Fibroblast of lung (primary cell): ENCODE results near the gene LRP1-AS. TPM values are rescaled to one million over a fixed set of nuclear protein-coding genes. Genes with fewer than 3 reads are reported as not detected.

Experiments
- DNase-seq, 2 donors: peaks; one replicate each; pipeline versions ENCODE4 v3.0.0 to v3.0.0-alpha.2; 2010; ENCODE audit warnings: low read depth in 2 of 2
- H2AFZ ChIP-seq: 2 replicates; pipeline ENCODE4 v1.5.1; 2012; ENCODE audit warnings: low read length, control low read depth, inconsistent platforms
- H3K27ac ChIP-seq: 2 replicates; pipeline ENCODE4 v1.5.1; 2011; ENCODE audit warnings: low read length, control low read depth; ENCODE audit not compliant: insufficient read depth
- H3K27me3 ChIP-seq: 2 replicates; pipeline ENCODE4 v1.5.1; 2011; ENCODE audit warnings: mild to moderate bottlenecking, low read length; ENCODE audit not compliant: control insufficient read depth, insufficient read depth
- H3K36me3 ChIP-seq: 2 replicates; pipeline ENCODE4 v1.5.1; 2011; ENCODE audit warnings: low read length; ENCODE audit not compliant: control insufficient read depth, insufficient read depth
- H3K4me1 ChIP-seq: 2 replicates; pipeline ENCODE4 v1.5.1; 2011; ENCODE audit warnings: low read length; ENCODE audit not compliant: control insufficient read depth, insufficient read depth; ENCODE audit errors: extremely low read depth
- H3K4me2 ChIP-seq: 2 replicates; pipeline ENCODE4 v1.5.1; 2011; ENCODE audit warnings: low read length, control low read depth; ENCODE audit not compliant: insufficient read depth; ENCODE audit errors: extremely low read depth
- H3K4me3 ChIP-seq, 4 experiments: fragments of 200-600 bp in 1 of 4; sonication (generic) in 1 of 4; replicated peaks in 1 of 4; 2 replicates each; pipeline ENCODE4 v1.5.1; 2011 to 2016; ENCODE audit warnings: low read length in 4 of 4, low read depth in 3 of 4, mild to moderate bottlenecking in 3 of 4, control low read depth in 2 of 4, inconsistent platforms in 1 of 4, mixed read lengths in 1 of 4; ENCODE audit not compliant: insufficient read depth in 1 of 4; ENCODE audit errors: control extremely low read depth in 1 of 4
- H3K79me2 ChIP-seq: 2 replicates; pipeline ENCODE4 v1.5.1; 2012; ENCODE audit warnings: mild to moderate bottlenecking, low read length, inconsistent platforms; ENCODE audit not compliant: control insufficient read depth, insufficient read depth
- H3K9ac ChIP-seq: 2 replicates; pipeline ENCODE4 v1.5.1; 2011; ENCODE audit warnings: mild to moderate bottlenecking, low read length, control low read depth; ENCODE audit not compliant: insufficient read depth
- H3K9me3 ChIP-seq: 2 replicates; pipeline ENCODE4 v1.5.1; 2012; ENCODE audit warnings: low read depth, low read length; ENCODE audit not compliant: control insufficient read depth, insufficient read depth
- H4K20me1 ChIP-seq: 2 replicates; pipeline ENCODE4 v1.5.1; 2011; ENCODE audit warnings: low read length; ENCODE audit not compliant: control insufficient read depth, insufficient read depth; ENCODE audit errors: extremely low read depth
- EZH2 ChIP-seq: IDR thresholded peaks from 2 replicates; pipeline ENCODE4 v1.5.1; 2012; ENCODE audit warnings: low read length, control low read depth, mild to moderate bottlenecking; ENCODE audit errors: missing control alignments
- polyA plus RNA-seq, 2 donors: library from polyadenylated mRNA; depleted of rRNA in 1 of 2; stranded (reverse) in 1 of 2; unstranded in 1 of 2; fragments of >200 nt; gene quantifications; 2 replicates each; pipeline ENCODE4 v1.2.1, GENCODE V29; 2011 to 2012; ENCODE audit warnings: missing spikeins in 1 of 2
- total RNA-seq: library from RNA; depleted of rRNA; stranded (reverse); fragments of >200 nt; gene quantifications from 2 replicates; pipeline ENCODE4 v1.2.1, GENCODE V29; 2014
- TF ChIP-seq, protein P1 (sequence below), 2 donors: IDR thresholded peaks in 1 of 2; conservative IDR thresholded peaks in 1 of 2; 1 replicate in 1 of 2; 2 replicates in 1 of 2; pipeline ENCODE4 v1.5.1; 2011 to 2012; ENCODE audit warnings: low read length in 2 of 2, control low read depth in 1 of 2, inconsistent platforms in 1 of 2, low read depth in 1 of 2, mild to moderate bottlenecking in 1 of 2

The LRP1-AS gene
- total and polyA plus RNA-seq, 2 donors (not counting 1 experiment from before 2014, with no cell fraction given) = not detected

DNA sequence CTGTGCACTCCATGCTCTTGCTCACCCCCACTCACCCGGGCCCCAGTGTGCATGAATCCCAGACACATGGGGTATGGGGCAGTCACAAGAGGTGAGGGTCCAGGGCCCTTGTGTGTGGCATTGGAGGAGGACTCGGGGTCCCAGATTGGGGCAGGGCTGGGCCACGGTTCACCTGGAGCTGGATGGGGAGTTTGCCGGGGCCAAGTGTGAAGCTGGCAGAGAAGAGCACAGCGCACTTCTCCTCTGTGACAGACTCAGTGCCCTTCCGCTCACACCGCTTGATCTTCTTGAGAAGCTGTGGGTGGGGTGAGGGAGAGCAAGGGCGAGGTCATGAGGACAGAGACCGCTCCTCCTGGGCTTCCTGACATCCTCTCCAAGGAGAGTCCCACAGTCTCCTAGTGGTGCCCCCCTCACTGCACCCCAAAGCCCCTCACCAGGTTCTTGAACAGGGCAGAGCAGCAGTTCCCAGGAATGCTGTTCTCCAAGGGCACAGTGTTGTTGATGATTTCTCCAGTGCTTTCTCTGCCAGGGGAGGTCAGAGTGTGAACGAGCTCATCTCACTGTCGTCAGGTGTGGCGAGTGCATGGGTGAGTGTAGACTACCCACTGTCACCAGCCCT, 43.0 kb downstream of the LRP1-AS start:
- peaks cover 29% of the 10 kb centered on the region for H3K36me3 ChIP-seq
- H3K27ac ChIP-seq = no peak overlapping the region
- no peak overlapping the region for H2AFZ ChIP-seq

DNA sequence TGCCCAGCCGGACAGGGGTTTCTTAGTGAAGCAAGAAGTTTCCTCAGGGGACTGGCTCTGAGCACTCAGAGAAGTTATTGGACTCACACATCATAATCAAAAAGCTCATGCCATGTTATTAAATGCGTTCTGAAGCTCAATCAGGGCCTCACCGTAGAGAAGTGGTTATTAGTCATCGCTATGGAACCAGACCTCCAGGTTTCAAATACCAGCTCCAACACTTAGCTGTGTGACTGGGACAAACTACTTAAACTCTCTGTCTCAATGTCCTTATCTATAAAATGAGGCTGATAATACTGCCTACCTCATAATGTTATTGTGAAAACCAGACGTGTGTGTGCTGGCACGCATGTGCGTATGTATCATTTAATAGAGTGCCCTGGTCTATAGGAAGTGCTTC, 43.6 kb downstream of the LRP1-AS start:
- no peaks in the 10 kb centered on the region for H3K27me3 ChIP-seq
- H3K4me2 ChIP-seq = no peak overlapping the region
- H3K27ac ChIP-seq = no peak overlapping the region
- no peaks in the 10 kb centered on the region for H3K9me3 ChIP-seq
- TF ChIP-seq EZH2 = no peak
- DNase-seq = peak in 1 of 2 donors; percentile 54
- no peaks in the 10 kb centered on the region for H4K20me1 ChIP-seq
- H3K36me3 ChIP-seq = peaks cover 31% of the 10 kb centered on the region
- no peak overlapping the region for H3K9ac ChIP-seq
- no peaks in the 10 kb centered on the region for H3K4me1 ChIP-seq
- no peak overlapping the region for H2AFZ ChIP-seq
- no peak overlapping the region for H3K4me3 ChIP-seq
- H3K79me2 ChIP-seq = peaks cover 2% of the 10 kb centered on the region

More for the DNA sequence above, 43.0 kb downstream of the LRP1-AS start:
- no peaks in the 10 kb centered on the region for H3K4me1 ChIP-seq
- H3K27me3 ChIP-seq = no peaks in the 10 kb centered on the region
- H3K9ac ChIP-seq = no peak overlapping the region
- no peaks in the 10 kb centered on the region for H4K20me1 ChIP-seq
- TF ChIP-seq, protein P1, sequence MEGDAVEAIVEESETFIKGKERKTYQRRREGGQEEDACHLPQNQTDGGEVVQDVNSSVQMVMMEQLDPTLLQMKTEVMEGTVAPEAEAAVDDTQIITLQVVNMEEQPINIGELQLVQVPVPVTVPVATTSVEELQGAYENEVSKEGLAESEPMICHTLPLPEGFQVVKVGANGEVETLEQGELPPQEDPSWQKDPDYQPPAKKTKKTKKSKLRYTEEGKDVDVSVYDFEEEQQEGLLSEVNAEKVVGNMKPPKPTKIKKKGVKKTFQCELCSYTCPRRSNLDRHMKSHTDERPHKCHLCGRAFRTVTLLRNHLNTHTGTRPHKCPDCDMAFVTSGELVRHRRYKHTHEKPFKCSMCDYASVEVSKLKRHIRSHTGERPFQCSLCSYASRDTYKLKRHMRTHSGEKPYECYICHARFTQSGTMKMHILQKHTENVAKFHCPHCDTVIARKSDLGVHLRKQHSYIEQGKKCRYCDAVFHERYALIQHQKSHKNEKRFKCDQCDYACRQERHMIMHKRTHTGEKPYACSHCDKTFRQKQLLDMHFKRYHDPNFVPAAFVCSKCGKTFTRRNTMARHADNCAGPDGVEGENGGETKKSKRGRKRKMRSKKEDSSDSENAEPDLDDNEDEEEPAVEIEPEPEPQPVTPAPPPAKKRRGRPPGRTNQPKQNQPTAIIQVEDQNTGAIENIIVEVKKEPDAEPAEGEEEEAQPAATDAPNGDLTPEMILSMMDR (conservative IDR thresholded peaks at IDR 0.05 in 1 of 2, IDR thresholded peaks at IDR 0.05 in 1 of 2; ENCODE audit: low read depth in 1 of 2, low read length in 2 of 2) = no peak
- no peak for TF ChIP-seq EZH2
- no peak for DNase-seq
- no peak overlapping the region for H3K4me3 ChIP-seq
- no peaks in the 10 kb centered on the region for H3K9me3 ChIP-seq
- no peak overlapping the region for H3K4me2 ChIP-seq
- H3K79me2 ChIP-seq = peaks cover 2% of the 10 kb centered on the region

DNA sequence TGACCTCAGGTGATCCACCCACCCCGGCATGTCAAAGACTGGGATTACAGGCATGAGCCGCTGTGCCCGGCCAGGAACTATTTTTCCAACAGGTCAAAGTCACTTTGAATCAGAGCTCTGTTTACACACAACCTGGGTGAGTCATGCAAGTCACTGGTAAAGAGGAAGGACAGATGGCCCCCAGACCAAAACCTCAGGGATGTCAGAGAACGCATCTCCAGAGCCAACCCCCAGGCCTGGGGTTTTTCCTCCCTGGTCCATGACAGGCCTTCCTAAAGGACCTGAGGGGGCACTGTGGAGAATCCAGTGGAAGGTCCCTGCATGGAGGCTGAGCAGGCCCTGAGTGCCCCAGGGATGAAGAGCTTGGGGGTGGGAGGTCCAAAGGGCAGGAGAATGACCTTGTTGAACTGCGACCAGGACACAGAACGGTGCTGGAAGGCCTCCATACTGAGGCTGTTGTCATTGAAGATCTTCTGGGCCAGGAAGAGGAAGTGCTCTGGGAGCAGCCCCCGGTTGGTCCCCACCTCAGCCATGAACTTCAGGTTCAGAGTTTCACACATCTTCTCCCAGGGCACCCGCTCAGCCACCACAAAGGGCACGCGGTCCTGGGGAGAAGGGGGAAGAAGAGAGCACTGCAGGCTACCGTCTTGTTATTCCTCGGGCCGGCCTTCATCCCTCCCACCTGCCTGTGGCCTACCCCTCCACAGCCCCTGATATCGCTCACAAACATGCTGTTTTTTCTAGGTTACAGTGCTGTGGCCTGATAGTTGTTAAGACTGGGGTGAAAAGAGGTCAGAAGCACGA, 45.3 kb downstream of the LRP1-AS start:
- Histone ChIP-seq H2AFZ (no peak overlapping the region), H3K9ac (no peak overlapping the region), H3K9me3 (no peaks in the 10 kb centered on the region), H3K36me3 (peaks cover 31% of the 10 kb centered on the region), H3K27ac (peak overlapping the region; percentile 9), H3K4me2 (no peak overlapping the region), H4K20me1 (no peaks in the 10 kb centered on the region), H3K27me3 (no peaks in the 10 kb centered on the region), H3K79me2 (no peaks in the 10 kb centered on the region), H3K4me3 (no peak overlapping the region), H3K4me1 (no peaks in the 10 kb centered on the region)
- TF ChIP-seq EZH2 = no peak
- TF ChIP-seq, protein P1 (conservative IDR thresholded peaks at IDR 0.05 in 1 of 2, IDR thresholded peaks at IDR 0.05 in 1 of 2; ENCODE audit: low read depth in 1 of 2, low read length in 2 of 2) = no peak
- no peak for DNase-seq
